ENCODE results near the gene ALKAL2.

The ALKAL2 gene

GRCh38 chr2:290090-290722, 2.3 kb upstream of the ALKAL2 start:
- peak; percentile 79 for DNase-seq (ENCODE audit: low read depth, low spot score)

GRCh38 chr2:289362-290089, 1.6 kb upstream of the ALKAL2 start:
- peak; percentile 41 for DNase-seq (ENCODE audit: low read depth, low spot score)

GRCh38 chr2:288758-289361, 969 bp upstream of the ALKAL2 start:
- no peak for DNase-seq (ENCODE audit: low read depth, low spot score)

GRCh38 chr2:287471-287885, 413 bp downstream of the ALKAL2 start:
- peak; percentile 43 for DNase-seq (ENCODE audit: low read depth, low spot score)

GRCh38 chr2:286774-287392, 1.0 kb downstream of the ALKAL2 start:
- peak; percentile 28 for DNase-seq (ENCODE audit: low read depth, low spot score)

- no peak for DNase-seq (ENCODE audit: low read depth, low spot score)
These were observed 1.9 kb downstream of the ALKAL2 start for GRCh38 chr2:286035-286434.

GRCh38 chr2:285531-285930, 2.4 kb downstream of the ALKAL2 start:
- no peak for DNase-seq (ENCODE audit: low read depth, low spot score)

GRCh38 chr2:284896-285492, 2.9 kb downstream of the ALKAL2 start:
- DNase-seq (ENCODE audit: low read depth, low spot score) = peak; percentile 8

- DNase-seq (ENCODE audit: low read depth, low spot score) = peak; percentile 14
These were observed 3.7 kb downstream of the ALKAL2 start for GRCh38 chr2:283996-284794.

GRCh38 chr2:282371-283263, 5.3 kb downstream of the ALKAL2 start:
- DNase-seq (ENCODE audit: low read depth, low spot score) = no peak

GRCh38 chr2:281381-281780, 6.5 kb downstream of the ALKAL2 start:
- no peak for DNase-seq (ENCODE audit: low read depth, low spot score)

GRCh38 chr2:280650-281110, 7.2 kb downstream of the ALKAL2 start:
- DNase-seq (ENCODE audit: low read depth, low spot score) = no peak

- no peak for DNase-seq (ENCODE audit: low read depth, low spot score)
These were observed 7.8 kb downstream of the ALKAL2 start for GRCh38 chr2:279956-280649.

GRCh38 chr2:279366-279765, 8.5 kb downstream of the ALKAL2 start:
- no peak for DNase-seq (ENCODE audit: low read depth, low spot score)

GRCh38 chr2:278927-279320, 9.0 kb downstream of the ALKAL2 start:
- DNase-seq (ENCODE audit: low read depth, low spot score) = no peak

- no peak for DNase-seq (ENCODE audit: low read depth, low spot score)
These were observed 9.5 kb downstream of the ALKAL2 start for GRCh38 chr2:278312-278926.

GRCh38 chr2:275466-275865, 12.4 kb downstream of the ALKAL2 start:
- DNase-seq (ENCODE audit: low read depth, low spot score) = no peak

GRCh38 chr2:274503-274902, 13.4 kb downstream of the ALKAL2 start:
- DNase-seq (ENCODE audit: low read depth, low spot score) = no peak

GRCh38 chr2:273333-273732, 14.6 kb downstream of the ALKAL2 start:
- DNase-seq (ENCODE audit: low read depth, low spot score) = no peak

Data from ELF-1 (cell line).